Midbrain (tissue), 1 donor: ENCODE results near the gene HAND1.

ENCODE experiments used
- DNase-seq: peaks from one replicate; lab custom pipeline; 2025; lab: John Stamatoyannopoulos, UW

HAND1 gene

DNA sequence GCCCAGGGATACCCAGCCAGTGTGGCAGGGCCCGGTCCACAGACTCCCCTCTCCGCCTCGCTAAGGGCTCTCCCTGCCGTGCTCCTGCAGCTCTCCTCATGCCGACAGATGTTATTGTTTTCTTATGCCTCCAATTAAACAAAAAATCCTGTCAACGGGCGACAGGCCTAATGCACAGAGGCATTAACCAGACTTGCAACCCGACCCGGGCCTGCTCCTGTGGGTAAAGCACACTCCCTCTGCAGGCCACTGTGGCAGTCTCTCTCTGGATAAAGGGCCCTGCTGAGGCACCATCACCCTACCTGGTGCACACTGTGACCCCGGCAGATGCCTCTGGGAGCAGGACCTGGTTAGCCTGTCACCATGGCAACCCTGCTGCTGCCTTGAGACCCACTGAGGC, 27.5 kb upstream of the HAND1 start:
- DNase-seq, result no peak

DNA sequence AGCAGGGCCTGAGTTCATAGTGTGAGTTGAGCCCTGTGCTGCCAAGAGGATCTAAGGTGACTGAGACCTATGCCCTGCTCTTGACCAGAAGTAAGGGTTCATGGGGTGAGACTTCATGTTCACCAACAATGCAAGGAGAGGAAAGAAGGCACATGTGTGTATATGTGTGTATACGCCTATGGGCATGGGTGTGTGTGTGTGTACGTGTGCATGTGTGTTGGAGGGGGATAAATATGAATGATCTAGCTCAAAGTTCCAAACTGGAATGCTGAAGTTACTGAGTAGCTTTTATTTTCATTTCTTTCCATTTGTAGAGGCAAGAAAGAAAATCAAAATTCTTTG, 25.6 kb upstream of the HAND1 start:
- DNase-seq, result no peak

DNA sequence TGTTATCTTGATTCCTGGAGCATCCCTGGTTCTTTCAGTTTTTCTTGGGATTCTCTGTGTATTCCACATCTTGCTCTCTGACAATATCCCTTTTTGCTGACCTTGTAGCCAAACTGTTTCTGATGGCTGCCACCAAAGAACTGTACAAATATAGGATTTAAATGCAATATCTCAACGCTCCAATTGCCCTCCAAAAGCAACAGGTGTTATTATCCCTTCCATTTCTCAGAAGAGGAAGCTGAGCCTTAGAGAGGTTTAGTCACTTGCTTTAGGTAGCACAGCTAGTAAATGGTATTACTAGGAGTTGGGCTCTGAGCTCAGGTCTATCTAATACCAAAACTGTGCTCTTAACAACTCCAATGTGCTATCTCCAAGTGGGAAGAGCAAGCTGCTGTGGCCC, 24.2 kb upstream of the HAND1 start:
- DNase-seq, result no peak

DNA sequence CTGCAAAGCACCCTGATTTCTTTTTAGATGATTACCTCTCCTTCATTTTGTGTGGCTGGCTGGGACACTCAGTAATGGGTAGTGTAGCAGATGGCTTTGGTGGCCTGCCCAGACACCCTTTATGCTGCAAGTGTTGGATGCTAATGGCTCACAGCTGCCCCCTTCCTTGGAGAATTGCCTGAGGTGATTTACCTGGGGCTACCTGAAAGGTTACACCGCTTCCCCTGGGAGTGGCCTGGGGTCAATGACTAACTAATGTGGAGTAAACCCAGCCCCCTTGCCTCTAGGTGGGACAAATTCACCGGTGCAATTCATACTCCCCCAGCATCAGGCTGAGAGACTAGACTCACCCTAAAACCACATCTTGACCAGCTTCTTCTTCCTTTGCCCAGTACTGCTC, 23.5 kb upstream of the HAND1 start:
- DNase-seq, result no peak

DNA sequence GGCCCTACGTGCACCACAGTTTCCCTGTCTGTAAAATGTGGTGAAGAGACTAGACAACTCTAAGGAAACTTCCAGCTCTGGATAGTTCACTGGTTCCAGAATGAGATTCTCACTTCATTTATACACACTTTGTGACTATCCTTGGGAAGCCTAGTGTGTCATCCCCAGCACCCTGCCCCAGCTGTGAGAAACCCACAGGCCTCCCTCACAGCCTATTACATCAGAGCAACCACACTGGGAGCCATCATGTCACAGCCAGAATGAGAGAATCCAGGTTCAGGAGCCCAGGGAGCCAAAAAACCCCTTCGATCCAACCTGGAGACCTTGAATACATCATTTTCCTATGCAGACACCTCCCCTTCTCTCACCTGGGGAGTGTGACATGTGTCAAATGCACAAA, 21.0 kb upstream of the HAND1 start:
- DNase-seq, result no peak

DNA sequence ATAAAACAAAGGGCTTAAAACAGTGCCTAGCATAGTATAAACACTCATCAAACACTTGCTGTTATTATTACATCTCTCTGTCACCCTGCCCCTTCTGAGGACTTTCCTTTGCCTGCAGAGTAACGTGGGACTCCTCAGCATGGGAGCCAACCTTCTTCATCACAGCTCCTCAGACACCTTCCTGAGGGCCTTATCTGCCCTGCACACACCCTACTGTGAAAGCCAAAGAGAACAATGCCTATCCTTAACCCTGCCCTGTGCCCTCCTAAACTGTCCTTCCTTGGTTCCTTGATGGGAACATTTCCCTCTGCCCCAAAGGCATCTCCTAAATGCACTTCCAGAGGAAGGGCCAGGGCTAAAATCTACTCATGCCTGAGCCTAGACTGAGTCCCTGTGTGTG, 20.6 kb upstream of the HAND1 start:
- DNase-seq, result no peak

DNA sequence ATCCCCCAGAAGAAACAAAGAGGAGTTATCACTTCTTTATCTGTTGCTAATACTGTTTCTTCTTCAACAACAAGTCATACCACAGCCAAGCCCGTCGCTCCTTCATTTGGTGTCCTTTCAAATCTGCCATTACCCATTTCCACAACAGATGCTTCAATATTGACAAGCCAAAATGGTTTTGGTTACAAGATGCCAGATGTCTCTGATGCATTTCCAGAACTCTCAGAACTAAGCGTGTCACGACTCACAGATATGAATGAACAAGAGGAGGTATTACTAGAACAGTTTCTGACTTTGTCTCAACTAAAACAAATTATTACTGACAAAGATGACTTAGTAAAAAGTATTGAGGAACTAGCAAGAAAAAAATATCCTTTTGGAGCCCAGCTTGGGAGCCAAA, 16.0 kb upstream of the HAND1 start:
- no peak for DNase-seq

DNA sequence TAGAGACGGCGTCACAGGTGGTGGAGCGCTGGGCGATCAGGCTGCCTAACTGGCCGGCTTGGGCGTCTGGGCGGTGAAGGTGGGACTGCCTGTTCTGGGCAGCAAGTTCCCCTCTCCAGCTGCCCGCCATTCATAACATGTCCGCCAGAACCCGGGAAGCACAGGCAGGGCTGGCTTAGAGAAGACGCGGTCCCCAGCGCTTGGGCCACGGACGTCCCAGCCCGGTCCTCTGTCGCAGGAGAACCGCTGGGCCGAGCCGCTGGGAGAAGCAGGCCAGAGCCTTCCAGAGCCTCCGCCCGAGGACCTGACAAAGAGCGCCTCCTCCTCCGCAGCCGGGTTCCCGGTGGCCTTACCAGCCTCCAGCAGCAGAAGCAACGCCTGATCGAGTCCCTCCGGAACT, 15.2 kb upstream of the HAND1 start:
- no peak for DNase-seq

DNA sequence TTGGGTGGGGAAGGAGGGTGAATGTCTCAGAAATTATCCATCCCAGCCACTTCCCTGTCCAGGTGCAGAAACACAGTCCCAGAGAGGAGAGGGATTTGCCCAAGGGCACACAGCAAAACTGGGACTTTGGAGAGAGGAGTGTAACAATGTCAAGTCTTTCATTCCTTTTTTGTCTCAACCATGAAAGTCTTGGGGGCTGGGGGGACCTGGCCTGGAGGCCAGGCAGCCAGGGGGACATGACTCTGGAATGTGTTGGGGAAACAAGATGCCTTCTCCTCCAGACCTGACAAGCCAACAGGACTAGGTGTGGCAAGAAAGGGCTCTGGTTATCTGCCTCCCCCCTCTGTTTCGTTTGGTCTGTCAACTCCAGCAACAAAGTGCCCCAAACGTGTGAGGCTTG, 13.9 kb upstream of the HAND1 start:
- DNase-seq, result no peak

DNA sequence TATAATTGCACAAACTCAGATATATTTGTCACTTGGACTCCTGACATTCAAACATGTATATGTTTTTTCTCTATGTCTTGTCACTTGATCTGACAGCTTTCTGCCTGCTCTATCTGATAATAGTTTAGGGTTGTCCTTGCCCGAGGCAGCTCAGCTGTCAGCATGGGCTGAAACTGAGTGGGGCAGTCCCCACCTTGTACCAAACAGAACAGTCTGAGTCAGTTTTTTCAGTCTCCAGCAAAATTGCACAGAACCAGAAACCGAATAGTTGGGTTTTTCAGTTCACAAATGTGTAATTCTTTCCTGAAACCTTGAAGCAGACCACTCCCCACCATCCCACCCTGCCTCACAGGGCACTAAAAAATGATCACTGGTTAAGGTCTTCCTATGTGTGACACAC, 9.5 kb upstream of the HAND1 start:
- no peak for DNase-seq

DNA sequence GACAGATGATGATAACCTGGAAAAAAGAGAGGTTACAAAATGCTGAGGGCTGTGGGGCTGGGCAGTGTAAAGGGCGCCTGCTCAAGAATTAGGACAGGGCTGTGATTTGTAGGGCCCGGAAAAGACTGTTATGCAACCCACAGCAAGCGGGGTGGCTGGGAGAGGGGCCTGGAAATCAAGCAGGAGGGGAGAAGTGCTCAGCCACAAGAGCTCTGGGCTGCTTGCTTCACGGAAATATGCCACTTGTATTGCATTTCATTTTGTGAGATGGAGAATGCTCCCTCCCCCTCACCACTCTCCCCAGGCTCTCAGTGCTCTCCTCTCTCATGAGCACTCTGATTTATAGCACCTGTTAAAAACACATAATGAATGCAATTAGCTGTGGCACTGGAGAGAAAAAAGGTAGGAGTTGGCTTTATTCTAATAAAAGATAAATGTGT, 8.4 kb upstream of the HAND1 start:
- no peak for DNase-seq

DNA sequence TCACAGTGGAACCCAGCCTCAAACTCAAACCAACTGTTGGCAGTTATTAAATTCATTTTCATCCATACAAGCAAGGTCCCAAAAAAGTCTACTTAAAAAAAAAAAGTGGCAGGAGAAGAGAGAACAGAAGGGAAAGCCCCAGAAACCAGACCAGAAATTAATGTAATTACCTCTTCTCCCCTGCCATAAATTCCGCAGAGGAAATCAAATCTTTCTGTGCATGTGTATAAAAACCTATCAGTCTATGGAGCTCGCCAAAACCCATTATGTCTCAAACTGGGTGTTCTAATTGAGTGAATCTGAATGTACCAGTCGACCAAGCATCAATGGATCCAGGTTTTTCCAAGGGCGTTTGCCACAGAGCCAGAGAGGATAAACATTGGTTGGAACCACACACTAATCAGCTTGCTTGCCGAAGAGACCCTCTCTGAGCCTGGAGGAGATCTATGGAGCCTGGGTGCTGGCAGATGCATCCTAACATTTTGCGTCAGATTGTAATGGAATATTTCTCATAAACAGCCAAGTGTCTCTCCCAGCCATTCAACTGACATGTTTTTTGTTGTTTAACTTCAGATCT, 7.9 kb upstream of the HAND1 start:
- no peak for DNase-seq

DNA sequence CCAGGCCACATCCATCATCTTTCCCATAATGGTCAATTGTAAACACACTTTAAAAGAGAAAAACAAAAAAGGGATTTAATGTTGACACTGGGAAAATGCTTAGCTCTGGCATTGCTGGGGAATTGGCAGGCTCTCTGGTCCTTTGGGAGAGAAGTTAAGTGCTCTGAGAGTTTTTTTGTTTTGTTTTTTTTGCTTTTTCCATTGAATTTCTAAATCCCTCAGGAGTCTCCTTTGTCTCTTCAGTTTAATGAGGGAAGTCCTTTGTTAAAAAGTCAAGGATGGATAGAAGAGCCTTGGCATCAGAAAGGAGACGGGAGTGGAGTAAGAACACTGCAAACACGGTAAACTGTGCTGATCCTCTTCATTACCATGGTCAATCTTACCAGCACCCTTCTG, 7.1 kb upstream of the HAND1 start:
- DNase-seq, result no peak

DNA sequence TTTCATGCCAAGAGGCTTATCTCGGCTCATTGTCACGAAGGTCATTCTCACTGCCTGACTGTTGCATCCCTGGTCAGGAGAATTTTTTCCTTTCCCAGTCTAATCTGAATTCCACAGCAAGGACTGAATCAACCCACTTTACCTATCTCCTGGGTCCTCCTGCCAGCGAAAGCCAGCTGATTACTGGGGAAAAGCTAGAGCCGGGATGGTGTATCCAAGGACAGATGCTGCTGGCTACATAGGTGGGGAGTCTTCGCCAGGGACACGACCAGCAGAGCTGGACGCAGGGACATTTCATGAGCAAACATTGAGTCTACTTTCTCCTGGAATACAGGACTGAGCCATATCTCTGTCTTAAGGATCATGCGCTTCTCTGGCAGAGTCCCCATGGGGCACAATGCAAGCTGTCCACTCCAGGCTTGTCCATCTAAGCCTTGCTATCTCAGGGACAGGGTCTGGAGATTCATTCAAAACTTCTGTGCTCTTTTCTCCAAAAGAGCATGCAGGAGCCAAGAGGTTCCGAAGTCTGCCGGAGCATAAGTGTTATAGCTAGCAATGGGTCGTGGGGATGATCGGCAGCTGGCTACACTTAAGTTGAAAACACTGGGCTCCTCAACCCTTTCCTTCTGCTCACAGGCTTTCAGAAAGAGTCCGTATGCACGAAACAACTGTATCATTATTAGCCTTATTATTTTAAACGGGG, 6.5 kb upstream of the HAND1 start:
- no peak for DNase-seq

DNA sequence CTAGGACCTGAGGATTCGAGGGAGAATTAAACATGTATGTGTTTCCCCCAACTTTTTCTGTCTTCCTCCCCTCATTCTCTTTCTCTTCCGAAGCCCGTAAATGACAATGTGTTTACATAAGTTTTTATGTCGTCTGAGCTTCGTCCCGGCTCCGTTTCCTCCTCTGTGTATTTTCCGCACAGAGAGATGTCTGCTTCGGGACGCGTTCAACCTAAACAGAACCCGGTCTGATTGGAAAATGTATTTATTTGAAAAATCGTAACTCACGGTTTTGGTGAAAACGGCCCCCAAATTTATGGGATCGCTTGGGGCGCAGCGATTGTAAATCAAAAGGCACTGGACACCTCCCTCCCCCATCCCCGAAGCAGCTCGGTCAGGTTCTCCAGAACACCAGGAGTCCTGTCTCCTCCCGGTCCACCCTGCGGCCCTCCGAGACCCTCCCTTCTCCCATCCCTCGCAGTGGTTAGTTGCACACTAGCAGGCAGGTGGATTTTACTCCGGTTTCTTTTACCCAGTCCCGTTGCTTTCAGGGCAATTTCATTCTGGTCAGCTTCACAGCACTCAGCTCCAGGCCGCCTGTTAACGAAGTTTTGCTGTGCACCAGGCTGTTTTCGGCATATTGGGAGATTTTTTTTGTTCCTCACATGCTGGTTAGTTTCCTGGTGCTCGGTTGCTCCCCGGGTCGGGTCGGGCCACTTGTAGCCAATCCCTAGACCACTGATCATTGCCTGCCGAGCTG, 5.8 kb upstream of the HAND1 start:
- DNase-seq, result no peak

DNA sequence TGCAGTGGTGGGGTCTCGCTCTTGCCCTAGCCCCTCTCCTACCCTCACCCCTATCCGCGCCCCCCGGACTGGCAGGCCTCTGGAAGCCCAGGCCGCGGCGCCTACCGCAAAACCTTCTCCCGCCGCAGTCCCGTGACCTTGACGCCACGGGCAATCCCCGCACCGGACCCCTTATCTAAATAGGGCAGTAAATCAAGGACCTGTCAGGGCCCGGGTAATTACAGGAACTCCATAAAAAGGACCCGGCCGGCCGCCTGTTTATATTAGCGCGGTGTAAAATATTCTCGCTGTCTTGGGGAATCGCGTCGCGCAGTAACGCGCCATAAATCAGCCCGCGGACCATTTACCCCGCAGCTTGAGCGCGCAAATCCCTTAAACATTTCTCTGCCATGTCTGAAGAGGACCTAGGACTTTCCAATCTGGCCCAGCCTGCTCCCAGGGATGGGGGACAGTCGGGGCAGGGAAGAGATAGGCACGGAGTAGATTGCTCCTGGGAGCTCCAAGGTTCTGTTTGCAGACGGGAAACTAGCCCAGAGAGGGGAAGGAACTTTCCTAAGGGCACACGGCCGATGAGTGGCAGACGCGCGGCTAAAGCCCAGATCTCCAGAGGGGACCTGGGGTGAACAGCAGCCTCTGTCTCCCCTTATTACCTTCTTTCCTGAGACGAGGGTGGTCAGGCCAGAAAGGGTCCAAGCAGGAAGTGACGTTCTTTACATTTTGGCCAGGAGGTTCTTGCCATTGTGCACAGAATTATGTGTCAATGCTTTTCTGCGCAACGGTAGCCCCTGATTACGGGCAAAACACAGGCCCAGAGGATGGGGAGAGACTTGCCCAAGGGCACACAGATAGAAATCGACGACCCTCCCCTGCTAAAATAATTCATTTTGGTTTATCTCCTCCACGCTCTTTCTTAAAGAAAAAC, 4.8 kb upstream of the HAND1 start:
- no peak for DNase-seq

DNA sequence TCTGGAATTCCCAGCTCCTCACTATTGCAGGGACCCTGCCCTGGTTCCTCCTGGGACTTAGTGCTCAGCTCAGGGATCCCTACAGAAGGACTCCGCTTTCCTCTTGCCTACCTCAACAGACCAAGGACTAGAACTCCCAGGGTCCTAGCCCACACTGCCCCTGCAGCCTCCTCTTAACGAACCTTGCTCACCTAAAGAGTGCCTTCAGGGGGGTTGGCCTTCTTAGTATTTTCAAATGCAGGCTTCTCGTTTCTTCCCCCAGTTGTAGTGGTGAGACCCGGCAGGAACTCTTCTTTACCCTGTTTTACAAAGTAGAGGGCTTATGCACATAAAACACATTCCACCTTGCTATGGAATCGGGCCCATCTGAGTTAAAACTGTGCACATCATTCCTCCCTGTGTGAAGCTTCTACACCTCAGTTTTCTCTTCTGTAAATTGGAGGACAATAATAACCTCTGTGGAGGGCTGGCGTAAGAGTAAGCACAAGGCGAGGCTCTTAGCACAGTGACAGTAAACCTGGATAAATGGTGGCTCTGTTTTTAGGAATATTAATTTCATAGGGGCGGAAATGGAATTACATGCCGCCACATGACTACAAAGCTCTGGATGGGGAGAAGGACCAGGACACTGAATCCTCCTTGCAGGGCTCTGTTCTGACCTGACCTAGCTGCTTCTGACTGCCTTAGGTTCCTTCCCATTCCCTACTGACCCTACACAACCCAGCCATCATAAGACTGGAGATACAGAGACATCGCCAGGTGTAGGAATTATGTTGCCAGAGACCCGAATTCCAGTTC, 3.8 kb upstream of the HAND1 start:
- no peak for DNase-seq

DNA sequence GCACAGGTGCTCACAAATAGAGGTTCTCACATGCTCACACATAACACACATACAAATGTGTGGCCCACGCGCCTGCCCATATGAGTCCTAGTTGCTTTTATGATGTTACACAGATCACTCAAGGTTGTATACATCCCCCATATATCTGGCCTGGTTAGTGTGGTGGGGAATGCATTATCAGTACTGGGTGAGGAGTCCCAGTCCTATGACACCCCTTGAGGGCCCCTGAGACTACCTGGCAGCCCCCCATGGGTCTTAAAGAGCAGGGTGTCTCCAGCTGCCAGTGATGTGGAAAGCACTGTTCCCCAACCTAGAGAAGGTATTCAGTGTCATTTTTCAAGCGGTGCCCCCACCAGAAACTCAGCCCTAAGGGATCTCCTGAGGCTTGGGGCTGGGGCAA, 2.8 kb upstream of the HAND1 start:
- no peak for DNase-seq

DNA sequence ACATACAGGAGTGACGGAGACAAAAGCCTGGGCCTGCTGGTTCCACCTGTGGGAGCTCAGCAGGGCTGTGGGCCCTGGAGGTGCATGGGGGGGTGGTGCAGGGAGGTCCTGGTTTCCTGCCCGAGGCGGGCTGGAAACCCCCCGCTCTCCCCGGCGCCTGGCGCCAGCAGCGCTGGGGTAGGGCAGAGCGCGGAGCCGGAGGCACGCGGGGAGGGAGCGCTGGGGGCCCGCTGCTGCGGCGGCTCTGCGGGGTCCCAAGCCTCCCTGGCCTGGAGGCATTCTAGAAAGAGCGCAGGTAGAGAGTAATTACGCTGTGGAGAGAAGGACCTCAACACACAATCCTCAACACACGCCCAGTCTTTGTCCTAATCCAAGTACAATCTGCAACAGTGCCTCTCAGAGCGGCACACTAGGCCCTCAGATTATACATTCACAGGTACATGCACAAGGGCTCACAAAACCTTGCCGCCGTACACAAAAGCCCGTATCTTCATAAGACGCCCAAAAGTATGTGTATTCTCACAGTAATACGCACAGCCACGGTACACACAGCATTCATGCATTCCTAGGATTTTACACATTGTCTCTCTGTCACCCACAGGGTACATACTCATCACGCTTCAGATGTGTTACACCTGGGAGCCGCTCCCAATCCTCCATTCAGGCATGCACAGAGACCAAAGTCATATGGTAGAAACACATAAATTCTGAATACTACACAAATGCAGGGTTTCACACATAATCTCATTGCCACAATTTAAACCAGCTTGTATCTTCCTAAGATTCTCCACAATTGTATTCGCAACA, 2.1 kb upstream of the HAND1 start:
- DNase-seq, result no peak

DNA sequence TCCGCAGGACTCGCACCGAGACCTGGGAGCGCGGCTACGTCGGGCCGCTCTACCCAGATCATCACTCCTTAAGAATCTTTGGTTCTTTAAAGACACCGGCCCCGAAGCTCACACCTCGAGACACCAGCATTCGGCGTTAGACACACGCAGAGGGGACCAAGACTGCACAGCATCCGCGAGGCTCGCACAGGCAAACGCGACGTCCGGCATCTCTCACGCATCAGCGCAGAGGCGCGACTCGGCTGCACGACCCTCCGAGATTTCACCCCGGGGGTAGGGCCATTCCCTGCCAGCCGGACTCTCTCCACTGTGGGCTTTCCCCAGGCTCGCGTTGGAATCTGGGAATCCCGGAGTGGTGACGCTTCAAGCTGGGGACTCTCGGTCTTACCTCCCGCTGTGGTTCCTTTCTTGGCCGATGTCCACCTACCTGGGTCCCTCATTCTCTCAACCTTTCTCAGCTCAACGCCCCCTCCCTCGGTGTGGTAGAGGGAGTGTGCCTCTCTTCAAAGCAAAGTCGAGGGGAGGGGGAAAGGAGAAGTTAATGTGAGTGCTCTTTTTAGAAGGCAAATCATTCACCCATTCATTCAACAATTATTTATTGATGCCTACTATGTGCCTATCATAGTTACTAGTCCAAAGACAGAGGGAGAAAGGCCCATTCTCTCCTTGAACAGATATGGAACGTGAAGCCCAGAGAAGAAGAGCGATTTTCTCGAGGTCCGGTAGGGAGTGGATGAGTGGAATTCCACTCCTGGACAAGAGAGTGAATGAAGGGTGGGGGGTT, 1.3 kb upstream of the HAND1 start:
- no peak for DNase-seq
